Activated gamma-delta T cell treated with Interleukin-2 at 50 U/mL for 16 hours (primary cell): ENCODE data around the gene CACNA1B.
"Not testable (repeated sequence)": the region's sequence is repeated elsewhere in the genome, so short reads cannot be mapped to it uniquely, and the experiment has no call there.

Experiments used
- DNase-seq: peaks from one replicate; pipeline ENCODE4 v3.0.0-alpha.2; 2020

CACNA1B gene

GRCh38 chr9:137988701-137989100, 111.1 kb downstream of the CACNA1B start:
- DNase-seq = no peak

GRCh38 chr9:137989156-137989555, 111.6 kb downstream of the CACNA1B start:
- no peak for DNase-seq

- no peak for DNase-seq
These were observed 112.6 kb downstream of the CACNA1B start for GRCh38 chr9:137989999-137990715.

- no peak for DNase-seq
These were observed 126.1 kb downstream of the CACNA1B start for GRCh38 chr9:138003485-138004190.

- no peak for DNase-seq
These were observed 129.1 kb downstream of the CACNA1B start for GRCh38 chr9:138006576-138007233.

GRCh38 chr9:138007566-138007917, 130.0 kb downstream of the CACNA1B start:
- DNase-seq = no peak

GRCh38 chr9:138007918-138008841, 130.6 kb downstream of the CACNA1B start:
- no peak for DNase-seq

GRCh38 chr9:138009016-138009802, 131.6 kb downstream of the CACNA1B start:
- DNase-seq = no peak

- no peak for DNase-seq
These were observed 132.5 kb downstream of the CACNA1B start for GRCh38 chr9:138009803-138010690.

GRCh38 chr9:138010861-138011260, 133.3 kb downstream of the CACNA1B start:
- DNase-seq = no peak

- no peak for DNase-seq
These were observed 134.4 kb downstream of the CACNA1B start for GRCh38 chr9:138011951-138012500.

GRCh38 chr9:138013273-138013672, 135.7 kb downstream of the CACNA1B start:
- no peak for DNase-seq

GRCh38 chr9:138013836-138014562, 136.4 kb downstream of the CACNA1B start:
- no peak for DNase-seq

- no peak for DNase-seq
These were observed 137.0 kb downstream of the CACNA1B start for GRCh38 chr9:138014563-138014945.

- DNase-seq = no peak
These were observed 137.6 kb downstream of the CACNA1B start for GRCh38 chr9:138015021-138015829.

- DNase-seq = no peak
These were observed 139.0 kb downstream of the CACNA1B start for GRCh38 chr9:138016406-138017187.

GRCh38 chr9:138017200-138017599, 139.6 kb downstream of the CACNA1B start:
- DNase-seq = no peak

GRCh38 chr9:138019514-138019913, 141.9 kb downstream of the CACNA1B start:
- not testable (repeated sequence) for DNase-seq
